H1 (cell line): ENCODE data around the gene KISS1R. TPM values are rescaled to one million over a fixed set of nuclear protein-coding genes. Genes with fewer than 3 reads are reported as not detected.

ENCODE experiments used
- CTCF ChIA-PET: fragments of 300-600 bp; sonication (Branson Sonifier 250); formaldehyde crosslinking; loops from one replicate; lab custom pipeline; 2021; ENCODE audit not compliant: partially characterized antibody; lab: Charles Lee
- POLR2A ChIA-PET: fragments of 300-600 bp; sonication (Branson Sonifier 250); formaldehyde crosslinking; loops from one replicate; lab custom pipeline; 2021; ENCODE audit warnings: inconsistent platforms; ENCODE audit not compliant: partially characterized antibody; lab: Charles Lee
- DNase-seq, 2 experiments: peaks; one replicate each; pipeline versions ENCODE4 v3.0.0 to v3.0.0-alpha.2; 2010 to 2022; ENCODE audit warnings: low spot score in 2 of 2, low read depth in 1 of 2, mixed read lengths in 1 of 2
- FAIRE-seq: peaks from 2 replicates; lab custom pipeline; 2011; peaks lifted over from hg19 to GRCh38; lab: Jason Lieb, UNC
- H2AFZ ChIP-seq: 2 replicates; pipeline ENCODE4 v1.8.1; 2012; ENCODE audit warnings: low read length, inconsistent platforms
- H2AK5ac ChIP-seq: 2 replicates; pipeline ENCODE4 v1.6.1; 2013; ENCODE audit warnings: low read depth, low read length
- H2BK120ac ChIP-seq: replicated peaks from 2 replicates; pipeline ENCODE3; 2013; ENCODE audit warnings: low read depth, low read length, inconsistent platforms
- H2BK12ac ChIP-seq: 2 replicates; pipeline ENCODE4 v1.6.1; 2013; ENCODE audit warnings: low read depth, low read length
- H2BK15ac ChIP-seq: 2 replicates; pipeline ENCODE4 v1.6.1; 2013; ENCODE audit warnings: low read length
- H2BK20ac ChIP-seq: 2 replicates; pipeline ENCODE4 v1.6.1; 2013; ENCODE audit warnings: low read length
- H2BK5ac ChIP-seq: 2 replicates; pipeline ENCODE4 v1.6.1; 2013; ENCODE audit warnings: low read depth, low read length
- H3K14ac ChIP-seq: 2 replicates; pipeline ENCODE4 v1.6.1; 2013; ENCODE audit warnings: inconsistent platforms; ENCODE audit not compliant: insufficient read length
- H3K18ac ChIP-seq: 2 replicates; pipeline ENCODE4 v1.6.1; 2013; ENCODE audit warnings: low read length; ENCODE audit errors: extremely low read depth
- H3K23ac ChIP-seq: 2 replicates; pipeline ENCODE4 v1.6.1; 2013; ENCODE audit warnings: inconsistent platforms; ENCODE audit not compliant: insufficient read length
- H3K23me2 ChIP-seq: 2 replicates; pipeline ENCODE4 v1.6.1; 2013; ENCODE audit warnings: low read depth, low read length
- H3K27ac ChIP-seq: 2 replicates; pipeline ENCODE4 v1.6.1; 2011; ENCODE audit warnings: low read depth, low read length, inconsistent platforms
- H3K27me3 ChIP-seq, 4 experiments: replicated peaks in 1 of 4; 1 replicate in 1 of 4; 2 replicates in 3 of 4; pipeline versions ENCODE4 v1.6.1 to v1.8.1; 2011 to 2013; ENCODE audit warnings: low read length in 3 of 4, mild to moderate bottlenecking in 3 of 4, inconsistent platforms in 2 of 4, mixed read lengths in 2 of 4, moderate library complexity in 1 of 4; ENCODE audit not compliant: control insufficient read depth in 3 of 4, insufficient read depth in 3 of 4; ENCODE audit errors: extremely low read depth in 1 of 4
- H3K36me3 ChIP-seq, 4 experiments: 2 replicates each; pipeline versions ENCODE4 v1.6.1 to v1.8.1; 2011 to 2013; ENCODE audit warnings: mild to moderate bottlenecking in 4 of 4, low read length in 3 of 4, moderate library complexity in 2 of 4, control low read depth in 1 of 4, inconsistent platforms in 1 of 4; ENCODE audit not compliant: insufficient read depth in 4 of 4, control insufficient read depth in 2 of 4
- H3K4ac ChIP-seq: replicated peaks from 2 replicates; pipeline ENCODE3; 2013; ENCODE audit warnings: low read length, low read depth, mixed read lengths, inconsistent platforms; ENCODE audit not compliant: insufficient read length
- H3K4me1 ChIP-seq, 4 experiments: replicated peaks in 1 of 4; 1 replicate in 1 of 4; 2 replicates in 3 of 4; pipeline versions ENCODE4 v1.6.1 to v1.8.1; 2011 to 2013; ENCODE audit warnings: low read length in 3 of 4, inconsistent platforms in 2 of 4, mixed read lengths in 1 of 4; ENCODE audit not compliant: insufficient read depth in 4 of 4, control insufficient read depth in 3 of 4
- H3K4me2 ChIP-seq, 2 experiments: 2 replicates each; pipeline versions ENCODE4 v1.6.1 to v1.8.1; 2011 to 2013; ENCODE audit warnings: low read depth in 2 of 2, low read length in 2 of 2, control low read depth in 1 of 2, inconsistent platforms in 1 of 2, mild to moderate bottlenecking in 1 of 2; ENCODE audit not compliant: insufficient read depth in 1 of 2
- H3K4me3 ChIP-seq, 4 experiments: fragments of 200-600, 300-600 bp in 1 of 4; sonication (generic), shearing (Covaris generic), sonication (Bioruptor Twin) in 1 of 4; 2 replicates each; pipeline versions ENCODE4 v1.5.1 to v1.8.1; 2011 to 2016; ENCODE audit warnings: low read length in 4 of 4, low read depth in 3 of 4, control low read depth in 2 of 4, inconsistent platforms in 2 of 4, mild to moderate bottlenecking in 2 of 4, mixed read lengths in 1 of 4, moderate library complexity in 1 of 4; ENCODE audit not compliant: insufficient read depth in 2 of 4; ENCODE audit errors: extremely low read depth in 1 of 4
- H3K56ac ChIP-seq: replicated peaks from 2 replicates; pipeline ENCODE3; 2013; ENCODE audit warnings: low read depth, mild to moderate bottlenecking, mixed read lengths, low read length, inconsistent platforms; ENCODE audit not compliant: insufficient read length
- H3K79me1 ChIP-seq: 2 replicates; pipeline ENCODE4 v1.6.1; 2013; ENCODE audit warnings: low read depth, low read length, control low read depth
- H3K79me2 ChIP-seq, 2 experiments: 2 replicates each; pipeline versions ENCODE4 v1.6.1 to v1.8.1; 2012 to 2013; ENCODE audit warnings: low read length in 2 of 2, mild to moderate bottlenecking in 2 of 2, inconsistent platforms in 1 of 2; ENCODE audit not compliant: insufficient read depth in 2 of 2, control insufficient read depth in 1 of 2
- H3K9ac ChIP-seq, 4 experiments: replicated peaks in 1 of 4; 1 replicate in 1 of 4; 2 replicates in 3 of 4; pipeline versions ENCODE4 v1.6.1 to v1.8.1; 2011 to 2013; ENCODE audit warnings: low read depth in 3 of 4, low read length in 3 of 4, control low read depth in 2 of 4, mild to moderate bottlenecking in 2 of 4, moderate library complexity in 2 of 4, inconsistent platforms in 1 of 4; ENCODE audit errors: extremely low read depth in 1 of 4
- H3K9me3 ChIP-seq, 2 experiments: 2 replicates each; pipeline versions ENCODE4 v1.6.1 to v1.8.1; 2012 to 2013; ENCODE audit warnings: mild to moderate bottlenecking in 2 of 2, moderate library complexity in 2 of 2, control low read depth in 1 of 2, inconsistent platforms in 1 of 2, low read depth in 1 of 2, low read length in 1 of 2, mixed read lengths in 1 of 2; ENCODE audit not compliant: insufficient read depth in 2 of 2
- H4K20me1 ChIP-seq, 2 experiments: replicated peaks in 1 of 2; 2 replicates each; pipeline versions ENCODE3 to v1.8.1; 2011 to 2013; ENCODE audit warnings: inconsistent platforms in 2 of 2, low read length in 2 of 2, mild to moderate bottlenecking in 1 of 2; ENCODE audit not compliant: insufficient read depth in 2 of 2, control insufficient read depth in 1 of 2
- H4K5ac ChIP-seq: 2 replicates; pipeline ENCODE4 v1.6.1; 2013; ENCODE audit warnings: low read length, low read depth, mixed read lengths, inconsistent platforms; ENCODE audit not compliant: insufficient read length
- H4K8ac ChIP-seq: 2 replicates; pipeline ENCODE4 v1.8.0; 2013; ENCODE audit warnings: mild to moderate bottlenecking, moderate library complexity, low read length, inconsistent platforms; ENCODE audit not compliant: insufficient read depth; ENCODE audit errors: extremely low read depth
- H4K91ac ChIP-seq: replicated peaks from 2 replicates; pipeline ENCODE3; 2013; ENCODE audit warnings: low read length, mixed read lengths, inconsistent platforms; ENCODE audit not compliant: insufficient read length
- ASH2L ChIP-seq: fragments of 200-600, 300-600 bp; sonication (generic); IDR thresholded peaks from one replicate; pipeline ENCODE4 v1.7.1; 2017; ENCODE audit warnings: low read length
- CTBP2 ChIP-seq: IDR thresholded peaks from 2 replicates; pipeline ENCODE4 v1.7.0; 2011; ENCODE audit warnings: borderline replicate concordance, mild to moderate bottlenecking, moderate library complexity, mixed read lengths, low read length; ENCODE audit not compliant: insufficient read depth, insufficient read length
- EGR1 ChIP-seq: IDR thresholded peaks from 2 replicates; pipeline ENCODE4 v1.6.1; 2011; ENCODE audit warnings: low read depth, low read length, borderline replicate concordance
- EZH2 ChIP-seq: fragments of 200-600 bp; sonication (generic); IDR thresholded peaks from 2 replicates; pipeline ENCODE4 v1.7.1; 2012; ENCODE audit warnings: low read depth, mild to moderate bottlenecking, moderate library complexity, low read length, inconsistent platforms; ENCODE audit not compliant: severe bottlenecking
- KDM1A ChIP-seq: fragments of 200-600, 300-600 bp; sonication (generic); IDR thresholded peaks from 2 replicates; pipeline ENCODE4 v1.7.1; 2016; ENCODE audit warnings: mild to moderate bottlenecking, low read length, borderline replicate concordance
- RFX5 ChIP-seq: IDR thresholded peaks from 2 replicates; pipeline ENCODE4 v1.6.1; 2011; ENCODE audit warnings: low read depth, low read length, improper control_type of control experiment, borderline replicate concordance
- SUZ12 ChIP-seq: fragments of 200-600 bp; sonication (generic); IDR thresholded peaks from 2 replicates; pipeline ENCODE4 v1.6.1; 2012; ENCODE audit warnings: mild to moderate bottlenecking, inconsistent platforms, low read length, moderate library complexity, mixed read lengths
- WGBS, 2 experiments: shearing (Covaris generic) in 1 of 2; methylation state at CpG; one replicate each; pipeline versions ENCODE4 v1.1.6 to v1.1.7; 2013 to 2015; ENCODE audit warnings: low lambda C conversion rate in 2 of 2, mixed read lengths in 2 of 2, inconsistent platforms in 1 of 2, low coverage in 1 of 2, missing lambda C conversion rate in 1 of 2; ENCODE audit not compliant: insufficient replicate concordance in 2 of 2, insufficient coverage in 1 of 2, insufficient read length in 1 of 2; ENCODE audit errors: extremely low coverage in 1 of 2, missing lambda C conversion rate in 1 of 2; 5-methylcytosine and 5-hydroxymethylcytosine counted together
- polyA plus RNA-seq, 7 experiments: library from polyadenylated mRNA; depleted of rRNA in 3 of 7; stranded (reverse) in 5 of 7; unstranded in 2 of 7; fragments of >200 nt in 5 of 7; fragments of 200-250 nt in 2 of 7; gene quantifications; 1 replicate in 5 of 7; 2 replicates in 1 of 7; 4 replicates in 1 of 7; pipeline versions ENCODE4 v1.2.1 to v1.2.3, GENCODE V29; 2011 to 2013; ENCODE audit warnings: missing spikeins in 2 of 7, mixed read lengths in 2 of 7
- total RNA-seq: library from RNA; stranded (reverse); fragmentation: NEBNext Ultra II Directional; extraction: Animal tissue kit (Norgen Biotek cat#: 25700); gene quantifications from 2 replicates; pipeline ENCODE4 v1.2.1, GENCODE V29; 2021
- TF ChIP-seq, protein P1 (sequence below): IDR thresholded peaks from 2 replicates; pipeline ENCODE4 v1.6.1; 2012; ENCODE audit warnings: inconsistent platforms
- TF ChIP-seq, protein P2 (sequence below): IDR thresholded peaks from 2 replicates; pipeline ENCODE4 v1.6.1; 2012; ENCODE audit warnings: inconsistent platforms

KISS1R gene
- total and polyA plus RNA-seq, 2 of the 8 experiments (the other 6 are each of a cell fraction or from before 2014, with no cell fraction given): 2.3 to 2.7 TPM

DNA sequence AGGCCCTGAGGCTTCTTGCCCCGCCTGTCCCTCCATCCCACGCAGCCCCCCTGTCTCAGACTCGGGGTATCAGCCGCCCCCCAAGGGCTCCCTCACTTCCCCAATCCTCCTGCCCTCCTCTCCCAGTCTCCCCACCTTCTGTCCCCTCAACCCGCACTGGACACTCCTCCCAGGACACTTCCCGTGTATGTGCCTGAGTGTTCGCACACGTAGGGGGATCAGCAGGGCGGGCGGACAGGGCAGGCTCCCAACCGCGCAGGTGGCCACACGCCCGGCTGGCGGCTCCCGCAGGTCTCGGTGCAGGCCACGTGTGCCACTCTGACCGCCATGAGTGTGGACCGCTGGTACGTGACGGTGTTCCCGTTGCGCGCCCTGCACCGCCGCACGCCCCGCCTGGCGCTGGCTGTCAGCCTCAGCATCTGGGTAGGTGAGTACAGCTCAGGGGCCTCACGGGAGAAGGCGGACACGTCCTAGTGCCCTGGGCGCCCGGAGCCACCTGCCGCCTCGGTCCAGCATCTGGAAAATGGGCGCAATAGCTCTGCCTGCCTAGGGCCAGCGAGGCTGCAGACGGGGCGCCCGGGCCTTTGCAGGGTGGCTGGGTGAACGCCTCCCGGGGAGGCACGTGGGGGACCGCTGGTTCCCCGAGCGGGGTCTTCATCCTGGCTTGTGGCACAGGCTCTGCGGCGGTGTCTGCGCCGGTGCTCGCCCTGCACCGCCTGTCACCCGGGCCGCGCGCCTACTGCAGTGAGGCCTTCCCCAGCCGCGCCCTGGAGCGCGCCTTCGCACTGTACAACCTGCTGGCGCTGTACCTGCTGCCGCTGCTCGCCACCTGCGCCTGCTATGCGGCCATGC is 2.3 kb downstream of the KISS1R start:
- Histone ChIP-seq H3K4me3 (peak overlapping the region; percentile 5 to 76 (median 28); a peak in 6 of 8 replicates), H2BK20ac (no peak overlapping the region), H3K9me3 (no peaks in the 10 kb centered on the region), H2BK15ac (peak overlapping the region; percentile 61; the same call in 1 of the 2 replicates), H2BK5ac (no peak overlapping the region), H3K36me3 (peaks cover 0 to 5% (median 0%) of the 10 kb centered on the region in 4 experiments; a peak in 1 of 8 replicates), H2BK12ac (peak overlapping the region; percentile 19; the same call in 1 of the 2 replicates), H3K79me1 (no peaks in the 10 kb centered on the region), H3K4me1 (peaks cover 0 to 18% (median 8%) of the 10 kb centered on the region in 4 experiments; a peak in 5 of 7 replicates), H3K14ac (no peak overlapping the region), H3K18ac (no peak overlapping the region), H4K20me1 (peaks cover 0 to 6% of the 10 kb centered on the region in 2 experiments), H3K4me2 (peak overlapping the region; percentile 30 to 97), H2AFZ (no peak overlapping the region), H3K23ac (no peak overlapping the region), H3K56ac (peak overlapping the region; percentile 6), H4K5ac (no peak overlapping the region), H2AK5ac (no peak overlapping the region; the same call in 1 of the 2 replicates), H3K23me2 (peaks cover 21% of the 10 kb centered on the region; the same call in 1 of the 2 replicates), H4K8ac (peak overlapping the region; percentile 85; the same call in 1 of the 2 replicates), H2BK120ac (no peak overlapping the region), H3K79me2 (no peaks in the 10 kb centered on the region), H4K91ac (no peak overlapping the region), H3K27me3 (peaks cover 32 to 44% (median 40%) of the 10 kb centered on the region in 4 experiments), H3K27ac (no peak overlapping the region), H3K9ac (no peak overlapping the region), H3K4ac (no peak overlapping the region)
- DNase-seq: peak in 1 of 2 experiments; percentile 73
- 10% methylated on average over 57 of the region's 68 CpGs; no CpG with 5 or more reads in 1 of the 2 experiments for WGBS, 2 experiments
- FAIRE-seq: no peak
- POLR2A ChIA-PET: interaction anchor here (1.1 to 2.3 kb wide), 7 partner anchors 53 to 170 kb away, joined by 3 to 9 read pairs (median 5); partner anchors contain the start of genes CNN2 and WDR18
- CTCF ChIA-PET: interaction anchor here (0.6 to 2.2 kb wide), 7 partner anchors 10 to 181 kb away, joined by 3 to 6 read pairs (median 4); no protein-coding TSS in a partner anchor
- peak; percentile 16 for TF ChIP-seq ASH2L
- no peak for TF ChIP-seq RFX5
- peak; percentile 90 for TF ChIP-seq SUZ12
- peak; percentile 77 for TF ChIP-seq KDM1A
- TF ChIP-seq, protein P1, sequence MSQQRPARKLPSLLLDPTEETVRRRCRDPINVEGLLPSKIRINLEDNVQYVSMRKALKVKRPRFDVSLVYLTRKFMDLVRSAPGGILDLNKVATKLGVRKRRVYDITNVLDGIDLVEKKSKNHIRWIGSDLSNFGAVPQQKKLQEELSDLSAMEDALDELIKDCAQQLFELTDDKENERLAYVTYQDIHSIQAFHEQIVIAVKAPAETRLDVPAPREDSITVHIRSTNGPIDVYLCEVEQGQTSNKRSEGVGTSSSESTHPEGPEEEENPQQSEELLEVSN: peak; percentile 71
- peak; percentile 95 for TF ChIP-seq EZH2
- TF ChIP-seq, protein P2, sequence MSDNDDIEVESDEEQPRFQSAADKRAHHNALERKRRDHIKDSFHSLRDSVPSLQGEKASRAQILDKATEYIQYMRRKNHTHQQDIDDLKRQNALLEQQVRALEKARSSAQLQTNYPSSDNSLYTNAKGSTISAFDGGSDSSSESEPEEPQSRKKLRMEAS: peak; percentile 81
- TF ChIP-seq EGR1: no peak
- no peak for TF ChIP-seq CTBP2
